K562 (cell line): ENCODE results near the gene MED15. TPM values are rescaled to one million over a fixed set of nuclear protein-coding genes. Genes with fewer than 3 reads are reported as not detected.
A peak's percentile ranks its signal among the peaks of the same experiment; 100 is the strongest.

Source experiments
- HINFP ChIP-seq: fragments of 450-650 bp; conservative IDR thresholded peaks from 2 replicates; pipeline ENCODE4 v1.6.1; 2016; ENCODE audit warnings: missing genetic modification characterization, low read depth, mild to moderate bottlenecking, control low read depth, missing compliant biosample characterization
- NFE2L1 ChIP-seq: fragments of 450-650 bp; IDR thresholded peaks from 2 replicates; pipeline ENCODE4 v1.6.1; 2016; ENCODE audit warnings: missing genetic modification characterization, low read depth, mild to moderate bottlenecking, missing compliant biosample characterization, moderate library complexity, borderline replicate concordance
- POLR2AphosphoS2 ChIP-seq: IDR thresholded peaks from 2 replicates; pipeline ENCODE4 v1.6.1; 2012; ENCODE audit warnings: low read length, improper control_type of control experiment
- PURB ChIP-seq: sonication (generic); formaldehyde crosslinking; IDR thresholded peaks from 2 replicates; pipeline ENCODE4 v1.9.0; 2021; ENCODE audit warnings: low read depth, mild to moderate bottlenecking, missing genetic modification reagents
- RBBP5 ChIP-seq: fragments of 200-600 bp; sonication (generic); IDR thresholded peaks from 2 replicates; pipeline ENCODE4 v1.6.1; 2012; ENCODE audit warnings: borderline replicate concordance, mild to moderate bottlenecking, low read length, control low read depth, inconsistent platforms; ENCODE audit not compliant: insufficient read depth, poor library complexity, severe bottlenecking
- TFE3 ChIP-seq: fragments of 450-650 bp; formaldehyde crosslinking; IDR thresholded peaks from 2 replicates; pipeline ENCODE4 v1.4.0; 2020; ENCODE audit warnings: mild to moderate bottlenecking, mixed read lengths
- ZNF24 ChIP-seq: fragments of 450-650 bp; IDR thresholded peaks from 2 replicates; pipeline ENCODE4 v1.6.1; 2016
- ZNF609 ChIP-seq: sonication (generic); formaldehyde crosslinking; IDR thresholded peaks from 2 replicates; pipeline ENCODE4 v1.8.1; 2023; ENCODE audit warnings: missing genetic modification reagents, mild to moderate bottlenecking, borderline replicate concordance
- polyA plus RNA-seq, 8 experiments: library from polyadenylated mRNA; depleted of rRNA in 4 of 8; stranded (reverse) in 5 of 8; unstranded in 3 of 8; fragments of >200 nt; fragmentation: Nextera tagmentation in 2 of 8; fragmentation: Illumina TruSeq in 1 of 8; extraction: Ambion mirVana in 2 of 8; extraction: Trizol in 1 of 8; gene quantifications; 2 replicates each; pipeline versions ENCODE4 v1.2.1 to v1.2.3, GENCODE V29; 2011 to 2014; ENCODE audit warnings: inconsistent platforms in 1 of 8, missing spikeins in 1 of 8
- total RNA-seq, 7 experiments: library from RNA; depleted of rRNA in 6 of 7; stranded (reverse); fragments of >200 nt in 6 of 7; fragmentation: Illumina TruSeq in 2 of 7; extraction: Trizol in 2 of 7; gene quantifications; 2 replicates each; pipeline versions ENCODE4 v1.2.1 to v1.2.3, GENCODE V29; 2011 to 2021; ENCODE audit warnings: low replicate concordance in 1 of 7

The MED15 gene
- total and polyA plus RNA-seq, 9 of the 15 experiments (the other 6 are each of a cell fraction or from before 2014, with no cell fraction given) = 4.0 to 271 (median 60.1) TPM

GRCh38 chr22:20584872-20585638, 77.6 kb downstream of the MED15 start (continued):
- TF ChIP-seq ZNF609 (CRISPR knock-in tag) (0 out of 2 replicates have a peak, but pooled peaks have one; percentile 41), RBBP5 (peak; percentile 27), NFE2L1 (tag) (no peak), PURB (CRISPR knock-in tag) (0 out of 2 replicates have a peak, but pooled peaks have one; percentile 12), TFE3 (CRISPR knock-in tag) (no peak), HINFP (tag) (no peak), POLR2AphosphoS2 (0 out of 2 replicates have a peak, but pooled peaks have one; percentile 50), ZNF24 (no peak)
